Measurements from ENCODE around the gene SP3. TPM values are rescaled to one million over a fixed set of nuclear protein-coding genes. Genes with fewer than 3 reads are reported as not detected.

The SP3 gene
- total and polyA plus RNA-seq, 9 of the 15 experiments (the other 6 are each of a cell fraction or from before 2014, with no cell fraction given) = 12.0 to 106 (median 74.9) TPM

DNA sequence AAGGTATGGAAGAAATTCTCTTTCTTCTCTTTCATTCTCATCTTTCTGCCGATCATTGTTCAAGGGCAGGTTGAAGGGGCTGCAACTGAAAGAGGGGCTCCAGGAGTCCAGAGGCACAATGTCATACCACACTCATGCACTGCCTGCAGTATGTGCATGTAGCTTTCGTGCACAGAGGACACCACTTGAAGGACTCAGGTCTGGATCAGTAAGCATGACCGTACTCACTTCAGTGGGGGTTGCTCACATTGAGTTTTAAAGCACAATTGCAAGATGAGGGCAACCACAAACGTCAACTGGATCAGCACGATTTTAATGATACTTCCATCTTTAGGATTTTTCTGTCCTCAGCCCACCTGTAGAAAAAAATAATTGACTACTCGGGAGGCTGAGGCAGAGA, 84.6 kb downstream of the SP3 start (continued):
- TF ChIP-seq MEF2D (tag; conservative IDR thresholded peaks at IDR 0.05; ENCODE audit: low read depth) = no peak
- TF ChIP-seq HDAC3 (IDR thresholded peaks at IDR 0.05; ENCODE audit: borderline replicate concordance, partially characterized antibody) = no peak

DNA sequence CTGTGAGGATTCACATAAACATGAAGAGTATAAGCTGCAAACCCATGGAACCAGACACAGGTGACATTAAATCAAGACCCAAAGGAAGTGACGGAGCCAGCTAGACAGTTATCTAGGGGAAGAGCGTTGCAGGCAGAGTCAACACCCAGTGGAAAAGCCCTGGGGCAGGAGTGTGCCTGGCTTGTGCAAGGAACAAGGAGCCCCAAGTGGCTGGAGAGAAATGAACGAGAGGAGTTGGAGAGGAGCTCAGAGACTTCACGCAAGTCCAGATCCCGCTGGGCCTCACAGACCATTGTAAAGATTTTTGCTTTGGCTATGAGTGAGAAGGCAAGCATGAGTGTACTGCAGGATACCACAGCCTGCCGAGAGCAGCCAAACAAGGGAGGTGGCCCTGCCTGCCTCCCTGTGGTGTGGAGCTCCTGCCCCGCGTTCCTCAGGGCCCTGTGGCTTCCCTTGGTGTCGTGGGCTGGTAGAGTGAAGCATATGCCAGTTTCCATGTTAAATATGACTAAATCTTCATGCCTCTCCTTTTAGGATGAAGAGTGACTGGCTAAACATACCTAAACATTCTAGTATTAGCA, 88.2 kb downstream of the SP3 start:
- POLR2A ChIA-PET = interaction anchor here (0.6 to 1.1 kb wide), 2 partner anchors 14 to 881 kb away, joined by 3 to 4 read pairs; no protein-coding TSS in a partner anchor

More for the DNA sequence above, 88.2 kb downstream of the SP3 start:
- peaks cover 29 to 63% of the 10 kb centered on the region in 2 experiments; a peak in 4 of 5 replicates for H3K27me3 ChIP-seq (ENCODE audit: control insufficient read depth in 2 of 2, insufficient read depth in 2 of 2, low read length in 2 of 2)
- FAIRE-seq (no peak), ATAC-seq (peak; percentile 76), DNase-seq (ENCODE audit: extremely low read depth in 1 of 4, low spot score in 3 of 4) (peak in 1 of 4 experiments; percentile 16)
- no peaks in the 10 kb centered on the region; a peak in 1 of 5 replicates for H3K4me1 ChIP-seq (replicated peaks in 1 of 2; ENCODE audit: control insufficient read depth in 2 of 2, insufficient read depth in 2 of 2, low read length in 2 of 2)
- CTCF ChIA-PET (ENCODE audit: low intra/inter-chr PET ratio) = no interaction called here
- H3K9me3 ChIP-seq (replicated peaks; ENCODE audit: control insufficient read depth, insufficient read depth, low read depth, low read length) = no peaks in the 10 kb centered on the region
- no TSS peak for BruUV-seq (replicated peaks)
- 7% methylated on average over 9 of the region's 9 CpGs for WGBS (ENCODE audit: insufficient coverage, low coverage, missing lambda C conversion rate)
- intact Hi-C loops (cut with micrococcal nuclease) = no loop called here
- H2AFZ ChIP-seq (ENCODE audit: low read depth, low read length) = 0 out of 2 replicates have a peak overlapping the region, but pooled peaks have one; percentile 22
- H3K36me3 ChIP-seq (ENCODE audit: control insufficient read depth, insufficient read depth, low read length) = no peaks in the 10 kb centered on the region
- no peaks in the 10 kb centered on the region for H3K9me1 ChIP-seq (ENCODE audit: control insufficient read depth, insufficient read depth, low read length)
- no peaks in the 10 kb centered on the region for H3K79me2 ChIP-seq (ENCODE audit: control insufficient read depth, insufficient read depth, low read length)
- in situ Hi-C loops (cut with MboI) = no loop called here
- no peak overlapping the region for H3K4me3 ChIP-seq
- no peak for TF ChIP-seq HDAC8 (tag; IDR thresholded peaks at IDR 0.05)
- no peak for TF ChIP-seq TAL1 (IDR thresholded peaks at IDR 0.05)
- TF ChIP-seq POLR2B (IDR thresholded peaks at IDR 0.05; ENCODE audit: low read depth, partially characterized antibody) = no peak
- peak; percentile 45 for TF ChIP-seq GABPA (tag; conservative IDR thresholded peaks at IDR 0.05; ENCODE audit: low read depth)
- TF ChIP-seq, protein P1, sequence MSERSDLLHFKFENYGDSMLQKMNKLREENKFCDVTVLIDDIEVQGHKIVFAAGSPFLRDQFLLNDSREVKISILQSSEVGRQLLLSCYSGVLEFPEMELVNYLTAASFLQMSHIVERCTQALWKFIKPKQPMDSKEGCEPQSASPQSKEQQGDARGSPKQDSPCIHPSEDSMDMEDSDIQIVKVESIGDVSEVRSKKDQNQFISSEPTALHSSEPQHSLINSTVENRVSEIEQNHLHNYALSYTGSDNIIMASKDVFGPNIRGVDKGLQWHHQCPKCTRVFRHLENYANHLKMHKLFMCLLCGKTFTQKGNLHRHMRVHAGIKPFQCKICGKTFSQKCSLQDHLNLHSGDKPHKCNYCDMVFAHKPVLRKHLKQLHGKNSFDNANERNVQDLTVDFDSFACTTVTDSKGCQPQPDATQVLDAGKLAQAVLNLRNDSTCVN (CRISPR knock-in tag; IDR thresholded peaks at IDR 0.05) = no peak
- TF ChIP-seq BMI1 (IDR thresholded peaks at IDR 0.05; ENCODE audit: low read length) = no peak
- no peak for TF ChIP-seq ZNF696 (CRISPR knock-in tag; conservative IDR thresholded peaks at IDR 0.05)
- no peak overlapping the region for H3K9ac ChIP-seq (ENCODE audit: insufficient read depth in 1 of 2, low read depth in 2 of 2, low read length in 2 of 2)
- H4K20me1 ChIP-seq (replicated peaks; ENCODE audit: control insufficient read depth, insufficient read depth, low read length) = no peaks in the 10 kb centered on the region
- H3K4me2 ChIP-seq (ENCODE audit: insufficient read depth, low read length) = no peak overlapping the region
- no peak overlapping the region for H3K27ac ChIP-seq (ENCODE audit: extremely low read depth, low read depth, low read length)

All from K562 (cell line).